GM10847 (cell line): Measurements from ENCODE around the gene SEC23B.

Experiments used
- POLR2A ChIP-seq: IDR thresholded peaks from 2 replicates; pipeline ENCODE4 v1.6.1; 2011; ENCODE audit not compliant: insufficient read length; ENCODE audit errors: extremely low read depth

SEC23B gene

DNA sequence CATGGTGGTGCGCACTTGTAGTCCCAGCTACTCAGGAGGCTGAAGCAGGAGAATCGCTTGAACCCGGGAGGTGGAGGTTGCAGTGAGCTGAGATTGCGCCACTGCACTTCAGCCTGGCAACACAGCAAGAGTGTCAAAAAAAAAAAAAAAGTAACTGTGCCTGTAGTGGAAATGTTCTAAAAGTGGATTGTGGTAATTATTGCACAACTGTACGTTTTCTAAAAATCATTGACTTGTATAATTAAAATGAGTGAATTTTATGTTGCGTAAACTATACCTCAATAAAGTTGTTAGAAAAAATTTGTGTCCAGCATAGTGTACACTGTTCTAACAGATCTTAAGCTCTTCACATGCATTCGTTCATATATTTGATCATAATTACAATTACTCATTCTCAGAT, 5.5 kb downstream of the SEC23B start:
- TF ChIP-seq POLR2A = no peak

DNA sequence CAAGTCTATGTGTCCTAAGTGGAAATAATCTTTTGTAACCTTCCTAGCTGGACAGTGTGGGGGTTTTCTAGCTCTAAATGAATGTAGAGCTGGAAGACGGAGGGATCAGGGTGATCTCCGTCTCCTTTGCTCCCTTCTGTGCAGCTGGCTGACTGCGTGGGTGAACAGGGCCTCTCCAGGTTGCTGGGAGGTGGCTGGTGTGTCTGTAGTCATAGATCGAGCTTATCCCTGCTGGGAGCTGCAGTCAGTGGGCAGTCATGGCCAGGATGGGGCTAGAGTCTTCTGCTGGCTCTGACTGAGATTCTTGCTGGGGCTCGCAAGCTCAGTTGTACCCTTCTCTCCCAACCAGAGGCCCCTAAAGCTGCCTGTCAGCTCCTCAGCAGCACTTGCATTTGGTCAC, 6.4 kb downstream of the SEC23B start:
- TF ChIP-seq POLR2A = no peak

DNA sequence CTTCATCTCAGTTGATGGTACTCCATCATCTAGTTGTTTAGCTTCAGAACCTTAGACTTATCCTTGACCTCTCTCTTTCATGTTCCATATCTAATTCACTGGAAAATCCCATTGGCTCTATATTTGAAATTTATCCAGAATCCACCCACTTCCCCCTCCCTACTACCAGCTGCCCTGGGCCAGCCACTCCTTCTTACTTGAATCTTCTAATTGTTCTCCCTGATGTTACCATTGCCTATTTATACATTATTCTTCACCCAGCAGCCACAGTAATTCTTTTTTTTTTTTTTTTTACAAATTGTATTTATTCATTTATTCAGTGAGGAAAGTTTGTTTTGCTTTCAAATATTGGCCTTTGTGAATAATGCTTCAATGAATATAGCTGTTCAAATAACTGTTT, 8.2 kb downstream of the SEC23B start:
- TF ChIP-seq POLR2A = no peak

DNA sequence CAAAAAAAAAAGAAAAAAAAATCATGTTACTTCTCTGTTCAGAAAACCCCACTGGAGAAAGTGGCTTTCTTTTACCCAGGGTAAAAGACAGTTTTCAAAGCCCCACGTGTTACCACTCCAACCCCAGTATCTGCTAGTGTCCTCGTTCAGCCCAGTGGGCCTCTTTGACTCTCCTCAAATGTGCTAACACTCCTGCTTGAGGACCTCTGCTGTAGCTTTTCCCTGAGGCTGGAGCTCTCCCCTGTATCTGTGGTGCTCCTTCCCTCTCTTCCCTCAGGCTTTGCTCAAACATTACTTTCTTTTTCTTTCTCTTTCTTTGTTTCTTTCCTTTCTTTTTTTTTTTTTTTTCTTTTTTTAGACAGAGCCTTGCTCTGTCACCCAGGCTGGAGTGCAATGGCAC, 15.3 kb downstream of the SEC23B start:
- no peak for TF ChIP-seq POLR2A

DNA sequence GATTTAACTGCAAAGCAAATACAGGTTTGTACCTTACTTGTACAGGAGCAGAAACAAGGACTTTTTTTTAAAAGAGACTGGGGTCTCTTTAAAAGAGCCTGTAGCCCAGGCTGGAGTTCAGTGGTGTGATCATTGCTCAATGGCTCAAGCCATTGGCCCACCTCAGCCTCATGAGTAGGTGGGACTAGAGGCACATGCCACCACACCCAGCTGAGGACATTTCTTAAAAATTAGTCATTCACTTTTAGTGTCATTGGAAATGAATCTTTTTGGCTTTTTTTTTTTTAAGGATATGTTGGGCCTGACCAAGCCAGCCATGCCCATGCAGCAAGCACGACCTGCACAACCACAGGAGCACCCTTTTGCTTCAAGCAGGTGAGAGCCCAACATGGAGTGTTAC, 16.9 kb downstream of the SEC23B start:
- TF ChIP-seq POLR2A = no peak

DNA sequence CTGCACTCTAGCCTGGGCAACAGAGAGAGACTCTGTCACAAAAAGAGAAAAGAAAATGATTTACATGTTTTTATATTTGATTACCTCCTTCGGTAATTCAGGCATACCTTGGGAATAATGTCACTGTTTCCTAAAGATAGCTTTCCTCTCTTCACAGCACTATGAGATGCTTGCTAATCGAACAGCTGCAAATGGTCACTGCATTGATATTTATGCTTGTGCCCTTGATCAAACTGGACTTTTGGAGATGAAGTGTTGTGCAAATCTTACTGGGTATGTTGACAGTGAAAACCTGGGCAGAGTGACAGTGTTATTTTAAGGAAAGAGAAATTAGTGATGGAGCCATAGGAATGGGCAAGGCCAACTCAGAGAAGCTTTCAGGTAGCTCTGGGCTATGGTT, 19.6 kb downstream of the SEC23B start:
- no peak for TF ChIP-seq POLR2A

DNA sequence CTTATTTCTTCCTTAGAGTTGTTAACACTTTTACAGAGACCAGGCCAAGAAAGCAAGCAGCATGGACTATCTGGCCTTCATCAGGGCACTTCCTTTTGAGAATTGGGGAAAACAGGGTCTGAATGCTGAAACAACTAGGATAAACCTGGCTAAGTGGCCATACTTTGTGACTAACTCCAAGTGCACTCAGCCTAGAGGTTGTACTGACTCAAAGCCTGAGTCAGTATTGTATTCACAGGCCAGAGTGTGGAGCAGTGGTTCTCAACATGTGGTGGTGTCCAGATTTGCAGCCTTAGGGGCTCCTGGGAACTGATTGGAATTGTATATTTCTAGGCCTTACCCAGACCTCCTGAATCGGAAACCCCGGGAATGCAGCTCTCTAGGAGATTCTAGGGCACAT, 20.1 kb downstream of the SEC23B start:
- no peak for TF ChIP-seq POLR2A

DNA sequence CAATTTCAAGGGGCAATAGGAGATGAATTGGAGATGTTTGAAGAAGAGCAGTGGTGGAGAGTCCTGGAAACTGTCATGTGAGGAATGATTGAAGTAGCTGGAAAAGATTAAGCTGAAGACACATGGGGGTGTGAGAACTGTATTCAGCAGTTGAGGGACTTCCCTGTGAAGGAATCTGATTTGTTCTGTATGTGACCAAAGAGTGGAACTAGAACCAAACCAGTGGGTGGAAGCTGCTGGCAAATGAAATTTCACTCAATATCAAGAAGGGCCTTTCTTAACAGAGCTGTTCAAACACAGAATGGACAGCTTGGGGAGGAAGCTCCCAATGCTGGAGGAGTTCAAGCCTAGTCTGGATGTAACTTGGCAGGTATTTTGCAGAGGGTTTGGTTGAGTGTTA, 21.3 kb downstream of the SEC23B start:
- no peak for TF ChIP-seq POLR2A

DNA sequence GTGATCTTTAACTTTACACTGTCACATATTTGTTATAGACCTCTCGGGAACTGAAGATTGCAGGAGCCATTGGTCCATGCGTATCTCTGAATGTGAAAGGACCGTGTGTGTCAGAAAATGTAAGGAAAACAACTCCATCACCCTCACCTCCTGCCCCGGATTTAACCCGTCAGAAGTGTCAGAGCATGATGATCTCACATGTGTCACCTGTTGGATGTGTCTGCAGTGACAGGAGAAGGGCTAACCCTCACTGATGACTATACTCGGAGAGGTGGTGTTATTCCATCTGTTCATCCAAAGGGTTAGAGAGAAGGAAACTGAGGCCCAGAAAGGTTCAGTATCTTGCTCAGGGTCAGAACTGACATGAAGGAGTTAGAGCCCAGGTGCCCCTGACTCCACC, 24.9 kb downstream of the SEC23B start:
- no peak for TF ChIP-seq POLR2A

DNA sequence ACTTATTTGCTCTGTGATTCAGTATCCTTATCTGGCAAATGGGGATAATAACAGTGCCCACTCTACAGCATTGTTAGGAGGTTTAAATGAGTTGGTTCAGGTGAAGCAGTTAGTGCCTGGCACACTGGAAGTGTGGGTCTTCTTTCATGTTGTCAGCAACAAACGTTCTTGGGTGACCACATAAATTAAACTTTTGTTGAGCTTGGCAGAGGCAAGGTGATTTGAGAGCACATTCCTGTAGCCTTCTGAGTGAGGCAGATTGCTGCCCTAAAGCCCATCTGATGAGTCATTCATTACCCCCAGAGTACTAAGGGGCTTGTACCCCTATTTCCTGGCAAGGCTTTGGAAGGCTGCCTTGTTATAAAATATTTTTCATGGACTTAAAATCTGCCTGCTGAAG, 25.8 kb downstream of the SEC23B start:
- no peak for TF ChIP-seq POLR2A

DNA sequence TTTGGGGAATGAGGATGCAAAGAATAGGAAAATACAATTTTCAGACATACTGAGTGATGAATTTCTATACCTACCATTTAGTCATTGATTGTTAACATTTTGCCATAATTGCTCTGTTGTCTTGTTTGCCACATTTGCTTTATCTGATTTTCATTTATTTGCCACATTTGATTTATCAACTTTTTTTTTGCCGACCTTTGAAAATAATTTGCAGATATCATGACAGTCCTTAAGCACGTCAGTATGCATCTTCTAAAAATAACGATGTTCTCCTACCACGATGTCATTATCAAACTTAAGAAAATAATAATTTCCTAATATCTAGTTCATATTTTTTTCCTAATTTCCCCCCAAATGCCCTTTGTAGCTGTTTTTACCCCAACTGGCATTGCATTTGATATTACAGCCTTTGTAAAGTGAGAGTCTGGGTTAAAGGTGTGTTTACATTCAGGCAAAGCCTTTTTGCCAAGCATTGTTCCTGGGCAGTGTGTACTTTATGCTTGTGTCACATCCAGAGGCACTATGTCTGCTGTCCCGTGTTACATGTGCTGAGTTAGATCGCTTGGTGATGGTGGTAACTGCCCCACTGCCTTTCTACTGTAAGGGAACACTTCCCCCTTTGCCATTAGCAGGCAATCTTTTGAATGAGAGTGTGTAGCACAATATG, 26.4 kb downstream of the SEC23B start:
- TF ChIP-seq POLR2A = no peak

DNA sequence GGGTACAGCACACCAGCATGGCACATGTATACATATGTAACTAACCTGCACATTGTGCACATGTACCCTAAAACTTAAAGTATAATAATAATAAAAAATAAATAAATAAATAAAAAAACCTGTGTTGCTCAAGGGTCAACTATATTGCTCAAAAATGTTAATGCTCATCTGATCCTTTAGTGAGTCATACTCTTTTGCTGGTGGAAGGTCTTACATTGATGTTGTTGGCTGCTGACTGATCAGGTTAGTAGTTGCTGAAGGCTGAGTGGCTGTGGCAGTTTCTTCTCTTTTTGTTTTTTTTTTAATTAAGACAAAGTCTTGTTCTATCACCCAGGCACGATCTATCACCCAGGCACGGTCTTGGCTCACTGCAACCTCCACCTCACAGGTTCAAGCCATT, 29.9 kb downstream of the SEC23B start:
- no peak for TF ChIP-seq POLR2A

DNA sequence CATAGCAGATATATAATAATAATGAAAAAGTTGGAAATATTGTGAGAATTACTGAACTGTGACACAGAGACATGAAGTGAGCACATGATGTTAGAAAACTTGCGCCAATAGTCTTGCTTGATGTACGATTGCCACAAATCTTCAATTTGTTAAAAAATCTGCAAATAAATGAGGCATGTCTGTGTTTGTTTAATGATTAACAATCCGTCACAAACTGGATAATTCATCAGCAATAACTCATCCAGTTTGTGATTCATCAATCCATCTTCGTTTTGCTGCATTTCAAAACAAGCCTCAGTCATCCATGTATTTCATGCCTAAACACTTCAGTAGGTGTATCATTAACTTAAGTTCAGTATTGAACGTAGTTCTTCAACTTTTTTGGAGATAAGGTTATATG, 34.0 kb downstream of the SEC23B start:
- TF ChIP-seq POLR2A = no peak

DNA sequence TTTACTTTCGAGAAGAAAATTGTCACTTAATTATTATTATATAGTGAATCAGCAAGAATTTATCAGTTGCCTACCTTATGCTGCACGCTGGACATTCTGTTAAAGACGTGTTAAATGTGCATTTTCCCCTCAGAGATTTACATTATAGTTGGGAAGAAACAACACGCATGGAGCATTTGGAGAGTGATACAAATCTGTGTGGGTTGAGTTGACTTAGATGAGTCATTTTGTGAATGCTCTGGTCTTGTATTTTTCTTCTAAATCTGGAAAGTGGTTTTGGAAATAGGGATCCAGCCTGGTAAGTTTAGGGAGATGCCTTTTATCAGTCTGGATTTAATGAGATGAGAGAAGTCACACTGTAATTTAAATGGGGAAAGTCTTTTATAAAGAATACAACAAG, 35.5 kb downstream of the SEC23B start:
- no peak for TF ChIP-seq POLR2A

DNA sequence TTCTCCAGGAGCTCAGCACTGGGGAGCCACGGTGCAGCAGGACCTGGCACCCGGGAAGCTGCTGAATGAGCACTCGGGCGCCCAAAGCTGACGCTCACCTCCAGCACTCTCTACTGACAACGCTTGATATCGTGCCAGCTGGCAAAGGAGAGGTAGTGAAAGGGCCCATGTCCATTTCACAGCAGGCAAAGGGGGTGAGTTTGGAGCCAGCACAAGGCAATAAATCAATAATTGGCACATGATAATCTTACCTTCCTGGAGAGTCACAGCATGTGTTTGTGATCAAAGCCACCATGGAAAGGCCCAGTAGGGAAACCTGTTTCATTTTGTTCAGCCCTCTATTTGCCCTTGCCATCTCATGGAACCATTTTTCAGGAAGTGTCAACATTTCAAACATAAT, 36.2 kb downstream of the SEC23B start:
- TF ChIP-seq POLR2A = no peak

DNA sequence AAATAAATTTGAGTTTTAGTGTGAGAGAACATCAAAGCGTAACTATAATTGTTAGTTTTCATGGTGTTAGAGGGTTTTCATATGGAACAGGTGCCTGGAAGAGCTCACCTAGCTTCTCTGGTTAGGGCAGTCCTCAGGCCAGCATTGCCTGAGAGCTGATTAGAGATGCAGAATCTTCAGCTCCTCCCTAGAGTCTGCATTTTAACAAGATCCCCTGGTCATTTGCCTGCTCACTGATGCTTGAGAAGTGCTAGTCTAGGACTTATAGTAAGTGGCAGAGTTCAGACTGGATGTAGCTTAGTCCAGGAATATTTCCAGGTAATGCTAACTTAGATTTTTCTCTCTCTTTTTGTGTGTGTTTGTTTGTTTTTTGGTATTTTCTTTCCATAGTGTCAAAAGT, 37.8 kb downstream of the SEC23B start:
- no peak for TF ChIP-seq POLR2A

DNA sequence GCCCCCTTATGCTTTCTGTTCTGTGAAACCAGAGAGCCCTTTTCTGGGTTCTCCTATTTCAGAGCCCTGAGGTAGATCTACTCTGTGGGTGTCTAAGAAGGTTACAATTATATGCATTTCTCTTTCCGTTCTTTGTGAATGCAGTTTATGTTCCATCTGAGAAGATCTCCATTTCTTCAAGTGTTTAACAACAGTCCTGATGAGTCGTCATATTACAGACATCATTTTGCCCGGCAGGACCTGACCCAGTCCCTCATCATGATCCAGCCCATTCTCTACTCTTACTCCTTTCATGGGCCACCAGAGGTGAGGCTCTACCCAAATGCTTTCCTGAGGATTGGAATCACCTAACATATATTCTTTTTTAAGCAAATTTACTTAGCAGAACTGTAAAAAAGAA, 40.7 kb downstream of the SEC23B start:
- no peak for TF ChIP-seq POLR2A

DNA sequence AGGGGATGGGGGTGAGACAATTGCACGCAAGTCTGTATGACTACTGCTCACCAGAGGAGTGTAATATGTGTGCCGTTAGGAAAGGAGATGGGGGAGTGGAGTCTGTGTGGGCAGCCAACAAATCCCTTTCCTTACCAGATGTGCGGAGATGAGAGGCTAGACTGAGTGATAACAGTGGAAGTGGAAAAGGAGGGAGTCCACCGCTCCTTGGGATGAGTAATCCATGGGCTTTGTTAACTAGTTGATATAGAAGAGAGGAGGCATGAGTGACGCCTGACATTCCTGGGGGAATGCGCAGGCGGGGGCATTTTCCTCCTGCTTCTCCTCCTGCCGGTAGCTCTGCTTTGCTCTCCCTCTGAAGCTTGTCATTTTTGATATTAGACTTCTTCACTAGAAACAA, 46.0 kb downstream of the SEC23B start:
- TF ChIP-seq POLR2A = no peak
